ENCODE measurements around the gene NUDCD3. TPM values are rescaled to one million over a fixed set of nuclear protein-coding genes. Genes with fewer than 3 reads are reported as not detected.
"Not testable (repeated sequence)": the region's sequence is repeated elsewhere in the genome, so short reads cannot be mapped to it uniquely, and the experiment has no call there.

Gene NUDCD3
- total RNA-seq, 1 donor from 2014 or later: 107 TPM

- intact Hi-C loops (cut with DNase I): no loop called here
- ATAC-seq (ENCODE audit: poor library complexity): no peak
- DNase-seq: no peak
These were observed 58.0 kb downstream of the NUDCD3 start for GRCh38 chr7:44432381-44432977.

- intact Hi-C loops (cut with DNase I): no loop called here
- DNase-seq (no peak), ATAC-seq (ENCODE audit: poor library complexity) (peak; percentile 61)
These were observed 59.3 kb downstream of the NUDCD3 start for GRCh38 chr7:44431091-44431608.

- ATAC-seq (ENCODE audit: poor library complexity) (no peak), DNase-seq (no peak)
- intact Hi-C loops (cut with DNase I): no loop called here
These were observed 60.4 kb downstream of the NUDCD3 start for GRCh38 chr7:44430054-44430453.

- intact Hi-C loops (cut with DNase I); DNase-seq; ATAC-seq (ENCODE audit: poor library complexity): not testable (repeated sequence)
These were observed 65.7 kb downstream of the NUDCD3 start for GRCh38 chr7:44424762-44425161.

- ATAC-seq (ENCODE audit: poor library complexity): no peak
- intact Hi-C loops (cut with DNase I): no loop called here
- DNase-seq: no peak
These were observed 73.5 kb downstream of the NUDCD3 start for GRCh38 chr7:44416941-44417340.

GRCh38 chr7:44415510-44415909 is 74.9 kb downstream of the NUDCD3 start:
- ATAC-seq (ENCODE audit: poor library complexity): peak; percentile 51
- DNase-seq: no peak
- intact Hi-C loops (cut with DNase I): no loop called here

- ATAC-seq (ENCODE audit: poor library complexity): no peak
- no peak for DNase-seq
- intact Hi-C loops (cut with DNase I): no loop called here
These were observed 75.4 kb downstream of the NUDCD3 start for GRCh38 chr7:44415047-44415446.

- intact Hi-C loops (cut with DNase I): no loop called here
- ATAC-seq (ENCODE audit: poor library complexity) (no peak), DNase-seq (no peak)
These were observed 79.2 kb downstream of the NUDCD3 start for GRCh38 chr7:44411306-44411705.

GRCh38 chr7:44408596-44408995 is 81.9 kb downstream of the NUDCD3 start:
- DNase-seq: no peak
- intact Hi-C loops (cut with DNase I): no loop called here
- ATAC-seq (ENCODE audit: poor library complexity): peak; percentile 64

- intact Hi-C loops (cut with DNase I): no loop called here
- DNase-seq (peak; percentile 62), ATAC-seq (ENCODE audit: poor library complexity) (peak; percentile 74)
These were observed 86.7 kb downstream of the NUDCD3 start for GRCh38 chr7:44403775-44404174.

- DNase-seq (no peak), ATAC-seq (ENCODE audit: poor library complexity) (peak; percentile 69)
- intact Hi-C loops (cut with DNase I): no loop called here
These were observed 87.2 kb downstream of the NUDCD3 start for GRCh38 chr7:44403176-44403759.

- DNase-seq (no peak), ATAC-seq (ENCODE audit: poor library complexity) (no peak)
- intact Hi-C loops (cut with DNase I): no loop called here
These were observed 87.9 kb downstream of the NUDCD3 start for GRCh38 chr7:44402401-44403060.

- intact Hi-C loops (cut with DNase I): no loop called here
- no peak for DNase-seq
- ATAC-seq (ENCODE audit: poor library complexity): no peak
These were observed 88.8 kb downstream of the NUDCD3 start for GRCh38 chr7:44401692-44402091.

- intact Hi-C loops (cut with DNase I): no loop called here
- no peak for ATAC-seq (ENCODE audit: poor library complexity)
- DNase-seq: no peak
These were observed 90.4 kb downstream of the NUDCD3 start for GRCh38 chr7:44400033-44400511.

GRCh38 chr7:44398953-44399574 is 91.4 kb downstream of the NUDCD3 start:
- no peak for ATAC-seq (ENCODE audit: poor library complexity)

GRCh38 chr7:44398511-44398911 is 91.9 kb downstream of the NUDCD3 start:
- intact Hi-C loops (cut with DNase I): no loop called here
- DNase-seq: no peak
- ATAC-seq (ENCODE audit: poor library complexity): peak; percentile 66

More at GRCh38 chr7:44398953-44399574, 91.4 kb downstream of the NUDCD3 start:
- DNase-seq: no peak
- intact Hi-C loops (cut with DNase I): no loop called here

- intact Hi-C loops (cut with DNase I): no loop called here
- DNase-seq (no peak), ATAC-seq (ENCODE audit: poor library complexity) (peak; percentile 22)
These were observed 93.4 kb downstream of the NUDCD3 start for GRCh38 chr7:44396931-44397545.

- intact Hi-C loops (cut with DNase I): no loop called here
- DNase-seq (no peak), ATAC-seq (ENCODE audit: poor library complexity) (no peak)
These were observed 94.0 kb downstream of the NUDCD3 start for GRCh38 chr7:44396496-44396895.

- ATAC-seq (ENCODE audit: poor library complexity) (no peak), DNase-seq (no peak)
- intact Hi-C loops (cut with DNase I): no loop called here
These were observed 95.4 kb downstream of the NUDCD3 start for GRCh38 chr7:44395067-44395466.
